Stimulated activated memory B cell treated with anti-CD40 and anti-IgM and Interleukin-4, amounts not matched to agents 10 μg/mL and 1 μg/mL and 100 μg/mL, for 72 hours (primary cell): ENCODE data around the gene CUEDC1.

Source experiments
- ATAC-seq: fragments of 150-1000 bp; cut with Tn5 transposase; 2 replicates; pipeline ENCODE4 v1.10.0; 2021
- H3K27ac Mint-ChIP-seq: one replicate; pipeline ENCODE4 v1.8.0; 2022; ENCODE audit warnings: mild to moderate bottlenecking, mixed read lengths
- H3K27me3 Mint-ChIP-seq: one replicate; pipeline ENCODE4 v1.8.0; 2022; ENCODE audit warnings: mixed read lengths
- H3K36me3 Mint-ChIP-seq: one replicate; pipeline ENCODE4 v1.8.0; 2022; ENCODE audit warnings: mixed read lengths
- H3K4me1 Mint-ChIP-seq: one replicate; pipeline ENCODE4 v1.8.0; 2022; ENCODE audit warnings: mixed read lengths
- H3K4me3 Mint-ChIP-seq: one replicate; pipeline ENCODE4 v1.8.0; 2022; ENCODE audit warnings: mild to moderate bottlenecking, moderate library complexity, mixed read lengths
- H3K9me3 Mint-ChIP-seq: one replicate; pipeline ENCODE4 v1.8.0; 2022; ENCODE audit warnings: mixed read lengths

CUEDC1 gene

DNA sequence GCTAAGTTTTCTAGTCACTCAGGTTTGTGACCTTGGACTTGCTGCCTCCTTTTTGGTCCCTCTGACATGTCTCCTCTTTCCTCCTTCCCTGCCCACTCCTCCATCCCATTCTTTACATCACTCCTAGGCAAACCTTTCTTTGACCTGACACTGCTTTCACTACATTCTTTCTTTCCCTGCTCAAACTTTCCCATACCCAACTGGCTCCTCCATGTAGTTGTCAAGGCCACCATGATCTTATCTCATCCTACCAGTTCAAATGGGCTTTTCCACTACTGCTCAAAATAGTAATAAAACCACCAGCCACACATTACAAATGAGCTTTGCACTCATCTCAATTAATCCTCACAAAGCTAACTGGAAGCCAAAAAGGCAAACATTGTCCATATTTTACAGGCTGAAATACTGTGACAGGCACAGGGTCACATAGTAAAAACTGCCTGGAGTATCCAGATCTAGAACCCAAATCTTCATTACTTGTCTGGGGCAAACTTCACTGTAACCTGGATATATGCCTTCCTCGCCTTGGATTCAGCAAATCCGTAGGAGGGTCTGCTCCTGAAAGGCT, 119.8 kb downstream of the CUEDC1 start:
- H3K4me3 Mint-ChIP-seq: no peak overlapping the region

DNA sequence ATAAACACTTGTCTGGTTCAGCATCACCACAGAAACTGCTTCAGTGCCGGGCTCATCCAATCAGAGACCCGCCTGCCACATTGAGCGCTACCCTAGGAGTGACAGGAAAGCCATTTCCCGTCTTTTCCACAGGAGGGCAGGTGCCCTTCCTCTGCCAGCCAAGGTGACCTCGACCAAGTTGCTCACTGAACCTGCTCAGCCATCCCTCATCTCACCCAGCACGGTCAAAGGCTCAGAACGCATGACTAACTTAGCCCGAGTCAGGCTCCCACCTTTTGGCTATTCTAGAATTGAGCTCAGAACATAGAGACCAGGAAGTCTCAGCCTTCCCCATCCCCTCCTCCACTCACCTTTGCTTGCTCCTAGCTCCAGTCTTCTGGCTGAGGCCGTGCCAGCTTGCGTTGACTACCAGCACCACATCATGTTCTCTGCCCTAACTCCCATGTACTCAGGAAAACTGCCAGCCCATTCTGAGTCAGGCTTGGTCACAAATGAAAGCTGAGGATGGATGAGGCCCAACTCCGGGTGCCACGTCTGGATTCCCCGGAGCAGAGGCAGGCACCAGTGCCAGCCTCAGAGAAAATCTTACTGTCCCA, 121.0 kb downstream of the CUEDC1 start:
- Mint-ChIP-seq H3K27ac (no peak overlapping the region), H3K27me3 (no peaks in the 10 kb centered on the region), H3K36me3 (peaks cover 18% of the 10 kb centered on the region)

More for the DNA sequence above, 119.8 kb downstream of the CUEDC1 start:
- H3K36me3 Mint-ChIP-seq: peaks cover 23% of the 10 kb centered on the region
- no peaks in the 10 kb centered on the region for H3K27me3 Mint-ChIP-seq
- no peaks in the 10 kb centered on the region for H3K4me1 Mint-ChIP-seq
- H3K27ac Mint-ChIP-seq: no peak overlapping the region
- no peaks in the 10 kb centered on the region for H3K9me3 Mint-ChIP-seq
- no peak for ATAC-seq

DNA sequence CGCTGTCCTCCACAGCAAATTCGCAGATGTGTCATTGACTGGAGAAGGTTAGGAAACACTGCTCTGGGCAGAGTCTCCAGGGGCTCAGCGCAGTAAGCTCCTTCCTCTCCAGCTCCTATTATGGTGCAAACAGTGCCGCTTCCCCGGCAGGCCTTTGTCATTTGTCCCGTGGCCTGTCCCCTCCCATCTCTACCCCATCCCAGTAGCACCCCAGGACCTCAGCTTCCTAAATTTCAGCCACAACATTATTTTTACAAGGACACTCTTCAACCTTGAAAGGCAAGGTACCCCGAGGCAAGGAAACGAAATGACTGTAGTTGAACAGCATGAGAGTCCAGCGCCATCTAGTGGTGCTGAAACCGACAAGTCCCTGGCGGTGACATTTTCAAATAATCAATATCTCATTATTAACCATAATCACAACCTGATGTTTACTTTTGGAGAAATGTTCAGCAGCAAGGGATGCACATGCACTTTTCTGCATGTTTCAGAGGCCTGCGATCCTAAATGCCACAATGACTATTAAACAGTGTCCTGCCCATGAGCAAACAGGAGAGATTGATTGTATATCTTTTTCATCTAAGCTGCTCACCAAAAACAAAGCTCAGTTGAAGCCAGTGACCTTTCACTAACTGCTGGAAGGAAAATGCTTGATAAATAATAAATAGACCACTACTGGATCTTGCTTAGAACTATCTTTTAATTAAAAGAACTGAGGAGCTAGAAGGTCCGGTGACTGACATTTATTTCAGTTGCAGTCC, 121.9 kb downstream of the CUEDC1 start:
- Mint-ChIP-seq H3K27me3 (no peaks in the 10 kb centered on the region), H3K9me3 (no peaks in the 10 kb centered on the region), H3K4me3 (no peak overlapping the region), H3K4me1 (no peaks in the 10 kb centered on the region), H3K36me3 (peaks cover 9% of the 10 kb centered on the region), H3K27ac (no peak overlapping the region)
- ATAC-seq: peak; percentile 77

More for the DNA sequence above, 121.0 kb downstream of the CUEDC1 start:
- no peak for ATAC-seq
- no peaks in the 10 kb centered on the region for H3K4me1 Mint-ChIP-seq
- no peak overlapping the region for H3K4me3 Mint-ChIP-seq
- H3K9me3 Mint-ChIP-seq: no peaks in the 10 kb centered on the region

DNA sequence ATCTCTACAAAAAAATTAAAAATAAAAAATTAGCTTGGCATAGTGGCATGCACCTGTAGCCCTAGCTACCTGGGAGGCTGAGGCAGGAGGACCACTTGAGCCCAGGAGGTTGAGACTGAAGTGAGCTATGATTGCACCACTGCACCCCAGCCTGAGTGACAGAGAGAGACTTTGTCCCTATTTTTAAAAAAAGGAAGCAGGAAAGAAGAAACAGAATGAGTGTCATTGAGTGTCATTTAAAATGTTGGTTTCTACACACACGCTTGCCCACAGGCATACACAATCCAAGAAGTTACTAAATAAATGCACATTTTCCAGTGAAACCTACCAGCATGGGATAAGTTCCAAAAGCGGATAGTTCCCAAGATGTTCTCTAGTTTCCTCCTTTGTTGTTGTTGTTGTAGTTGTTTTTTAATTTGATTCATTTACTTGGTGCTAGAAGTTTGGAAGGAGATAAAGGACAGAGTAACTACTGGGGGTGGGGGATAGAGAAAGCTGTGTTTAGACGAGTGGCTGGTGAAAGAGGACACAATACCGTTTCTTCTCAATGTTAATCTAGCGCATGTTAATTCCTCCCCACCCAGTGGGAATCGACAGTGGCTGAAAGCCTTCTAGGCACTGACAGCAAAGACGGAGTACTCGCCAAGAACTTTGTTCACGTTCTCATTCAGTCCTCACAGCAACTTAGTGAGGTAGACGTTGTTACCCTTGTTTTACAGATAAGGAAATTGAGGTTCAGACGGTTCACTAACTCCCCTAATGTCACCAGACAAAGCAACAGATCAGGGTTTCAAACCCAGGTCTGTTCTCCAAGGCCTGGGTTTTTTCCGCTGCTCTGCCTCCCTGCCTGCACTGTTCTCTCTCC, 122.7 kb downstream of the CUEDC1 start:
- peaks cover 7% of the 10 kb centered on the region for H3K36me3 Mint-ChIP-seq
- peak; percentile 43 for ATAC-seq
- H3K27ac Mint-ChIP-seq: no peak overlapping the region

DNA sequence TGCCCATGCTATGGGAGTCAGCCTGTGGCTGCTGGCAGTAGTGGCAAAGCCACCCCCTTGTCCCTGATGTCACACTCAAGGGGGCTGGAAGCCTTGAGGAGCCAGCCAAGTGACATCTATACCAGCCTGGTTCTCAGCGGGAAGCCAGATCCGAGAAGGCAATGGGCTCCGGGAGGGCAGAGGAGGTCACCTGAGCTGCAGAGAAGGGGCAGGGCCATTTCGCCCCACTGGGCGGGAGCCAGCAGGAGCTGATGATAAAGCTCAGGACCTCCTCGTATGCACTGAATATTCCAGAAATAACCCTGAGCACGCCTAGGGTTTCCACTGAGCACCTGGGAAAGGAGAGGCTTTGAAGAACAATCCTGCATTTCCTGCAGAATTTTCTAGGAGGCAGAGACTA, 124.3 kb downstream of the CUEDC1 start:
- no peak overlapping the region for H3K27ac Mint-ChIP-seq
- H3K9me3 Mint-ChIP-seq: no peaks in the 10 kb centered on the region
- no peaks in the 10 kb centered on the region for H3K27me3 Mint-ChIP-seq
- no peak for ATAC-seq
- H3K36me3 Mint-ChIP-seq: no peaks in the 10 kb centered on the region
- H3K4me3 Mint-ChIP-seq: no peak overlapping the region
- H3K4me1 Mint-ChIP-seq: no peaks in the 10 kb centered on the region

More for the DNA sequence above, 122.7 kb downstream of the CUEDC1 start:
- H3K4me3 Mint-ChIP-seq: no peak overlapping the region
- H3K27me3 Mint-ChIP-seq: no peaks in the 10 kb centered on the region
- no peaks in the 10 kb centered on the region for H3K4me1 Mint-ChIP-seq
- no peaks in the 10 kb centered on the region for H3K9me3 Mint-ChIP-seq

DNA sequence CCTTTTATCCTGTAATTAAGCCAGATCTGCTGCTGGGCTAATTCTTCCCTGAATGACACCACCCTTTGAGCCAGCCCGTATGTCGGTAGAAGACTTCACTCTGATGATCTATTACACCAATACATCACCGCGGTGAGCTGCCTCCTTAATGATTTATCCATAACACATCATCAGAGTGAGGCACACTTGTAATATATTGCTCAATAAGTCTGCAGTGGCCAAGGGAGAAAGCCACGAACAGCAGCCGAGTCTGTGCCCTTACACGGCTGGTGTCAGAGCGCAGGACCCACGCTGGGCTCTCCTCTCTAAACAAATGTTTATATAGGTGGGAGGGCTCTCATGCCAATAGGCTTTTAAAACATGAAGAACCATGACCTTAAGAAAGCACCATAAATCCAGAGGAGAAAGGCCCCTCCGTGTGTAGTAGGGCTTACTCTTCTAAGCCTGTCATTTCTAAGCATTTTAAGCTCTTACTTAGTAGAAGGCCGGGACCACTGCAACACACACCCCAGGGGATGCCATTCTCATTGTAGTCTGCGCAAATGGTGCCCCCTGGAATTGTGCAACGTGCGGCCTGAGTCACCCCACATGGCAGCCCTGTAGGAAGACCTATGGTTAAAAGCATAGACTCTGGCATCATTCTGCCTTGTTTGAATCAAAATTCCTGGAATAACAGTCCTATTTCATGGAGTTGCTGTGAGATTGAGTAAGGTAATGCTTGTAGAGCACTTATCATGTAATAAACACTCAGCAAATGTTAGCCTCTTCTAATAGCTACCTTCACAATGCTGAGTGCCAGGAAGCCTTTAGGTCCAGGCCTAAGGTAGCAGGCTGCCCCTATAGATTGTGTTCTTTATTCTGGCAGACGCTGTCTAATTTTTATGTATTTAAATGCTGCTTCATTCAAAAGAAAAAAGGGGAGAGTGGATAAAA, 131.5 kb downstream of the CUEDC1 start:
- Mint-ChIP-seq H3K9me3 (no peaks in the 10 kb centered on the region), H3K27me3 (no peaks in the 10 kb centered on the region), H3K27ac (no peak overlapping the region), H3K4me3 (no peak overlapping the region), H3K4me1 (no peaks in the 10 kb centered on the region), H3K36me3 (no peaks in the 10 kb centered on the region)
- no peak for ATAC-seq

DNA sequence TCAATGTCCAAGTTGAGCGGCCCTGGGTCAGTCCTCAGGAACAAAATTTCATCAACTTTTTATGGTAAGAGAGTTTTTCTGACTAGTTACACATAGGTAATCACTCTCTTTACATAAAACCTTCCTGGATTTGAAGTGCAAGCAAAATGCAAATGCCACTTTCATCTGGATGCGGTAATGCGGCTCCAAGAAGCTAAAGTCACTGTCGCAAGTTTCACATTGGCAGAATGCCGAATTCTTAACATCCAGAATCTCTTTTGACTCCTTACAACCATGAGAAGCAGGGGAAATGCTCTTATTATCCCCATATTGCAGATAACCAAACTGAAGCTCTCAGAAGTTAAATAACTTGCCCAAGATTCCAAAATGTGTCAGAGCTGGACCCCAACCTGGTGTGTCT, 135.3 kb downstream of the CUEDC1 start:
- no peak overlapping the region for H3K4me3 Mint-ChIP-seq
- H3K4me1 Mint-ChIP-seq: no peaks in the 10 kb centered on the region
- H3K36me3 Mint-ChIP-seq: no peaks in the 10 kb centered on the region
- H3K27ac Mint-ChIP-seq: no peak overlapping the region
- no peak for ATAC-seq
- H3K27me3 Mint-ChIP-seq: peaks cover 28% of the 10 kb centered on the region
- H3K9me3 Mint-ChIP-seq: no peaks in the 10 kb centered on the region

DNA sequence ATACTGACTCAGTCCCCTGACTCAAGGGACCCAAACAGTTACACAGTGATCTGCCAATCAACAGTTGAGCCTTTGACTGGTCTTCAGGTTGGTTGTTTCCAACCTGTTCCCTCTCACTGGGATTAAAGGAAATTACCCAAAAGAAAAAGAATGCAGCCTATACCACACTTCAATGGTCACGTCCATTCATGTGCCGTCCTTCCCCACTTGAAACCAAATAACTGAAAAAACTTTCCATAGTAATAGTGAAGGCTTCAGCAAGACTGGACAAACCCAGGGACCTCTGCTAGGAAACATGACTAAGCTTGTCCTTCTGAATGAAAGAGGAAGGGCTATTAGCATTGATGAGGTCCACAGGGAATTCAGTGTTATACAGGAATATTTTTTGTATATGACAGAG, 135.9 kb downstream of the CUEDC1 start:
- no peak for ATAC-seq
- Mint-ChIP-seq H3K36me3 (no peaks in the 10 kb centered on the region), H3K9me3 (no peaks in the 10 kb centered on the region), H3K4me1 (no peaks in the 10 kb centered on the region), H3K27ac (no peak overlapping the region), H3K27me3 (peaks cover 28% of the 10 kb centered on the region), H3K4me3 (no peak overlapping the region)

DNA sequence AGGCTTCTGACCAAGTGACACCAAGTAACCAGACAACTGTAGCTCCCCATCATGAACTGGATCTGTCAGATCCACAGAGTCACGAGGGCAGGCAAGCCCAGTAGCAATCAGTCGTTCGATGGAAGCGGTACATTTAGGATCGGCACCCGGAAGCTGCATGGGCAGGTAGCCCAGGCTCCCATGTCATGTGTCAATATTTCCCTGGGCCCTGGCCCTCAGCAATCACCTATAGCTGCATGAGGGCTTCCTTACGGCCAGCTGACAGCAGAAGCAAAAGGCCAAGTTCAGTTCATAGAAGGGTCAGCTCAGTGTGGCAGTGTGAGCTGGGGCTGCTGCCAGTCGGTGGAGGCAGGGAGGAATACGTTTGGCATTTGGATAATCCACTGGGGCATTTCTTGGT, 137.1 kb downstream of the CUEDC1 start:
- Mint-ChIP-seq H3K27me3 (peaks cover 28% of the 10 kb centered on the region), H3K4me1 (no peaks in the 10 kb centered on the region), H3K36me3 (no peaks in the 10 kb centered on the region), H3K4me3 (no peak overlapping the region), H3K27ac (no peak overlapping the region), H3K9me3 (no peaks in the 10 kb centered on the region)
- no peak for ATAC-seq

DNA sequence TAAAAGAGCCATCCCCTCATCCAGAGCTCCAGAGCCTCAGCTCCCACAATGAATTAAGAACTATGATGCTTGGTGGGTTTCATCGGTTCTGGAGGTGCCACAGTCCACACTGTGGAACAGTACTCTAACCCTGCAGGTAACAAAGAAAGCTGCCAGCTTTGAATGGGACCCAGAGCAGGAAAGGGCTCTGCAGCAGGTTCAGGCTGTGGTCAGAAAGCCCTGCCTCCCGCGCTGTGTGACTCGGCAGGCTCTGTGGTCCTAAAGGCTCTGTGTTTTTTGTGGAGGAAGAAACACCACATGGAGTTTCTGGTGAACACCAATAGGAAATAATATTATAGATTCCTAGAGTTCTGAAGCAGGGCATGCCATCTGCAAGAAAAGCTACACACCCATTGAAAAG, 137.9 kb downstream of the CUEDC1 start:
- H3K27me3 Mint-ChIP-seq: peaks cover 28% of the 10 kb centered on the region
- H3K9me3 Mint-ChIP-seq: no peaks in the 10 kb centered on the region
- no peaks in the 10 kb centered on the region for H3K4me1 Mint-ChIP-seq
- no peak overlapping the region for H3K27ac Mint-ChIP-seq
- H3K4me3 Mint-ChIP-seq: no peak overlapping the region
- ATAC-seq: no peak
- H3K36me3 Mint-ChIP-seq: no peaks in the 10 kb centered on the region

DNA sequence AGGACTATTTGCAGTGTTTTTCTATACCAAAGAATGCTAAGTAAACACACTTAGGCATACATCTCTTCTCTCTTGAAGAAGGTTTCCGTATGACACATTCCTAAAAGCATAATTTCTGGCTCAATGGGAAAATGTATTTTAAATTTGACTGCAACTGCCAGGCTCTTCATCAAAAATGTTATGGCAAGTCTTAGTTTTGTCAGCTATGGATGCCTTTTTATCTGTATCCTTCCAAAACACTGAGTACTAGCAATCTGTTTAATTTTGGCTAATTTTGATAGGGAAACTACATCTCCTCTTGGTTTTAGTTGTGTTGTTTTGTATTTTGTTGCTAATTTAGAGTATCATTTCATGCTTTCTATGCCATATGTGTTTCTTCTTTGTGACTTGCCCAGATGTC, 140.8 kb downstream of the CUEDC1 start:
- H3K9me3 Mint-ChIP-seq: no peaks in the 10 kb centered on the region
- ATAC-seq: no peak
- H3K4me1 Mint-ChIP-seq: peaks cover 19% of the 10 kb centered on the region
- no peak overlapping the region for H3K4me3 Mint-ChIP-seq
- H3K27me3 Mint-ChIP-seq: peaks cover 55% of the 10 kb centered on the region
- no peaks in the 10 kb centered on the region for H3K36me3 Mint-ChIP-seq
- no peak overlapping the region for H3K27ac Mint-ChIP-seq

DNA sequence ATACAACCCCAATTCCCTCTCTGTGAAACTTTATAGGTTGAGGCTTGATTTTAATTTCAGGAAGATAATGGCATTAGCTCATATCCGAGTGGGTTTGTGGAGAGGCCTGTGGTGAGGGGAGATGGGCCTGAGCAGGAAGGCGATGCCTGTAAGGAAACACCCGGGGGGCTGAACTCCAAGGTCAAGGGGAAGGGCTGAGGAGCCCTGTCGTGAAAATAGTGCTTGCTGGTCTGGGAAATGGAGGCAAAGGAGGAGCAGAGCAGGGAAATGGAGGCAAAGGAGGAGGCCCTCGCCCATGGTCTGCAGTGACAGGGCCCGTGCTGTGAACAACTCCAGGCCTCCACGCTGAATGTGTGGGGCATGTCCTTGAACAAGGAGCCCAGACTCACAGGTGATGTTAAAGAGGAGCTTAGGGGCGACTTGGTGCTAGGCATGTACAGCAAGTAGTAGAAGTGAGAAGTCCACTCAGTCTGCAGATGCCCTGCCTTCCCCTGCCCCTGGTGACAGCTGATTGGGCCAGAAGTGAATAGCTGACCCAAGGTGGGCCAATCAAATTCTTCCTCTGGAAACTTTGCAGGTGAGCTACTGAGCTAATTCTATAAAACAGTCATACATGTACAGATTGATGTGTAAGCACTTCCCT, 143.5 kb downstream of the CUEDC1 start:
- ATAC-seq: peak; percentile 45
- H3K27ac Mint-ChIP-seq: no peak overlapping the region
- H3K4me1 Mint-ChIP-seq: peaks cover 19% of the 10 kb centered on the region
- no peaks in the 10 kb centered on the region for H3K9me3 Mint-ChIP-seq
- H3K27me3 Mint-ChIP-seq: peaks cover 58% of the 10 kb centered on the region
- no peak overlapping the region for H3K4me3 Mint-ChIP-seq
- H3K36me3 Mint-ChIP-seq: no peaks in the 10 kb centered on the region
